ENCODE data around the gene BACE2. TPM values are rescaled to one million over a fixed set of nuclear protein-coding genes. Genes with fewer than 3 reads are reported as not detected.
"Not testable (repeated sequence)": the region's sequence is repeated elsewhere in the genome, so short reads cannot be mapped to it uniquely, and the experiment has no call there.

BACE2 gene
- total and polyA plus RNA-seq, 2 of the 13 experiments (the other 11 are each of a cell fraction or from before 2014, with no cell fraction given), result 0.07 to 0.11 TPM

DNA sequence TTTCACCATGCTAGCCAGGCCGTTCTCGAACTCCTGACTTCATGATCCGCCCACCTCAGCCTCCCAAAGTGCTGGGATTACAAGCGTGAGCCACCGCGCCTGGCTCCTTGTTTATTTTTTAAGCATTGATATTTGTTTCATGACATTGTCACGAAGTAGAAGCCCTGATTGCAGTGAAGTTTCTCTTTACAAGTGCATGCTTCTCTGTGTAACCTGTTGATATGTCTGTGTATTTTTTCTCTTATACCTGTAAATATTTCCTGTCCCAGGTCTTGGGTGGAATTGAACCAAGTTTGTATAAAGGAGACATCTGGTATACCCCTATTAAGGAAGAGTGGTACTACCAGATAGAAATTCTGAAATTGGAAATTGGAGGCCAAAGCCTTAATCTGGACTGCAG lies 75.1 kb downstream of the BACE2 start:
- H3K27me3 ChIP-seq (ENCODE audit: control insufficient read depth in 1 of 2, insufficient read depth in 2 of 2, low read length in 2 of 2), result no peaks in the 10 kb centered on the region; a peak in 1 of 5 replicates
- no peaks in the 10 kb centered on the region for H3K79me2 ChIP-seq (ENCODE audit: insufficient read depth, low read length)
- no peak overlapping the region for H3K9ac ChIP-seq (ENCODE audit: insufficient read depth, low read depth, low read length)
- WGBS (ENCODE audit: low lambda C conversion rate), result 48% methylated on average over 7 of the region's 7 CpGs
- no peak overlapping the region for H3K4me2 ChIP-seq (ENCODE audit: low read depth, low read length)
- DNase-seq (ENCODE audit: low spot score) (no peak), FAIRE-seq (no peak), ATAC-seq (no peak)
- H3K4me3 ChIP-seq (replicated peaks in 1 of 3; ENCODE audit: insufficient read depth in 1 of 3, low read depth in 2 of 3, low read length in 3 of 3), result no peak overlapping the region
- no peak overlapping the region for H3K27ac ChIP-seq (ENCODE audit: extremely low read length, insufficient read depth, low read length)
- no peaks in the 10 kb centered on the region for H3K36me3 ChIP-seq (replicated peaks in 1 of 2; ENCODE audit: control insufficient read depth in 1 of 2, insufficient read depth in 2 of 2, low read length in 2 of 2)
- H3K4me1 ChIP-seq (ENCODE audit: insufficient read depth, low read length), result peaks cover 8% of the 10 kb centered on the region; the same call in 1 of the 2 replicates
- no peaks in the 10 kb centered on the region for H3K9me3 ChIP-seq (ENCODE audit: low read length)
- in situ Hi-C loops (cut with HindIII; ENCODE audit: extremely low pct_ligation_motif_present, low pct_unique_long_range_greater_than_20kb), result no loop called here
- intact Hi-C loops (cut with micrococcal nuclease; ENCODE audit: unreplicated experiment), result no loop called here
- POLR2A ChIA-PET, result no interaction called here
- BruUV-seq (replicated peaks), result no TSS peak
- H2AFZ ChIP-seq (ENCODE audit: low read length), result no peak overlapping the region
- no peak for TF ChIP-seq ERF (CRISPR knock-in tag; IDR thresholded peaks at IDR 0.05)
- TF ChIP-seq ATF7-NPFF (CRISPR knock-in tag; IDR thresholded peaks at IDR 0.05; ENCODE audit: low read depth), result no peak
- no peak for TF ChIP-seq ZKSCAN8 (CRISPR knock-in tag; IDR thresholded peaks at IDR 0.05; ENCODE audit: borderline replicate concordance)
- no peak for TF ChIP-seq ZNF556 (CRISPR knock-in tag; IDR thresholded peaks at IDR 0.05; ENCODE audit: borderline replicate concordance)
- no peak for TF ChIP-seq ARID2 (CRISPR knock-in tag; IDR thresholded peaks at IDR 0.05; ENCODE audit: borderline replicate concordance)
- TF ChIP-seq ZNF567 (CRISPR knock-in tag; IDR thresholded peaks at IDR 0.05; ENCODE audit: borderline replicate concordance), result no peak
- TF ChIP-seq, protein P1, sequence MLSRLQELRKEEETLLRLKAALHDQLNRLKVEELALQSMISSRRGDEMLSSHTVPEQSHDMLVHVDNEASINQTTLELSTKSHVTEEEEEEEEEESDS (CRISPR knock-in tag; IDR thresholded peaks at IDR 0.05; ENCODE audit: borderline replicate concordance), result no peak
- TF ChIP-seq TEAD3 (CRISPR knock-in tag; optimal IDR thresholded peaks at IDR 0.05; ENCODE audit: borderline replicate concordance), result no peak
- no peak for TF ChIP-seq SMARCC2 (IDR thresholded peaks at IDR 0.05)
- no peaks in the 10 kb centered on the region for H4K20me1 ChIP-seq (ENCODE audit: insufficient read depth, low read length)
- CTCF ChIA-PET (ENCODE audit: low intra/inter-chr PET ratio, low total read pairs), result no interaction called here

DNA sequence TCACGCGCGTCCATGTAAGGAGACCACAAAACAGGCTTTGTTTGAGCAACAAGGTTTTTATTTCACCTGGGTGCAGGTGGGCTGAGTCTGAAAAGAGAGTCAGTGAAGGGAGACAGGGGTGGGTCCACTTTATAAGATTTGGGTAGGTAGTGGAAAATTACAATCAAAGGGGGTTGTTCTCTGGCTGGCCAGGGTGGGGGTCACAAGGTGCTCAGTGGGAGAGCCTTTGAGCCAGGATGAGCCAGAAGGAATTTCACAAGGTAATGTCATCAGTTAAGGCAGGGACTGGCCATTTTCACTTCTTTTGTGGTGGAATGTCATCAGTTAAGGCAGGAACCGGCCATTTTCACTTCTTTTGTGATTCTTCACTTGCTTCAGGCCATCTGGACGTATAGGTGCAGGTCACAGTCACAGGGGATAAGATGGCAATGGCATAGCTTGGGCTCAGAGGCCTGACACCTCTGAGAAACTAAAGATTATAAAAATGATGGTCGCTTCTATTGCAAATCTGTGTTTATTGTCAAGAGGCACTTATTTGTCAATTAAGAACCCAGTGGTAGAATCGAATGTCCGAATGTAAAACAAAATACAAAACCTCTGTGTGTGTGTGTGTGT lies 76.4 kb downstream of the BACE2 start:
- H2AFZ ChIP-seq (ENCODE audit: low read length); H3K4me2 ChIP-seq (ENCODE audit: low read depth, low read length); H4K20me1 ChIP-seq (ENCODE audit: insufficient read depth, low read length); FAIRE-seq; H3K9ac ChIP-seq (ENCODE audit: insufficient read depth, low read depth, low read length); BruUV-seq (replicated peaks); intact Hi-C loops (cut with micrococcal nuclease; ENCODE audit: unreplicated experiment); H3K4me3 ChIP-seq (replicated peaks in 1 of 3; ENCODE audit: insufficient read depth in 1 of 3, low read depth in 2 of 3, low read length in 3 of 3); in situ Hi-C loops (cut with HindIII; ENCODE audit: extremely low pct_ligation_motif_present, low pct_unique_long_range_greater_than_20kb); H3K27ac ChIP-seq (ENCODE audit: extremely low read length, insufficient read depth, low read length); CTCF ChIA-PET (ENCODE audit: low intra/inter-chr PET ratio, low total read pairs); H3K9me3 ChIP-seq (ENCODE audit: low read length); H3K36me3 ChIP-seq (replicated peaks in 1 of 2; ENCODE audit: control insufficient read depth in 1 of 2, insufficient read depth in 2 of 2, low read length in 2 of 2); POLR2A ChIA-PET; H3K27me3 ChIP-seq (ENCODE audit: control insufficient read depth in 1 of 2, insufficient read depth in 2 of 2, low read length in 2 of 2); ATAC-seq; DNase-seq (ENCODE audit: low spot score); H3K4me1 ChIP-seq (ENCODE audit: insufficient read depth, low read length); H3K79me2 ChIP-seq (ENCODE audit: insufficient read depth, low read length): not testable (repeated sequence)
- 44% methylated on average over 8 of the region's 8 CpGs for WGBS (ENCODE audit: low lambda C conversion rate)
